ENCODE measurements around the gene CASTOR1. TPM values are rescaled to one million over a fixed set of nuclear protein-coding genes. Genes with fewer than 3 reads are reported as not detected.

The CASTOR1 gene
- 6.5 and 11.2 TPM in 2 replicates for total RNA-seq

DNA sequence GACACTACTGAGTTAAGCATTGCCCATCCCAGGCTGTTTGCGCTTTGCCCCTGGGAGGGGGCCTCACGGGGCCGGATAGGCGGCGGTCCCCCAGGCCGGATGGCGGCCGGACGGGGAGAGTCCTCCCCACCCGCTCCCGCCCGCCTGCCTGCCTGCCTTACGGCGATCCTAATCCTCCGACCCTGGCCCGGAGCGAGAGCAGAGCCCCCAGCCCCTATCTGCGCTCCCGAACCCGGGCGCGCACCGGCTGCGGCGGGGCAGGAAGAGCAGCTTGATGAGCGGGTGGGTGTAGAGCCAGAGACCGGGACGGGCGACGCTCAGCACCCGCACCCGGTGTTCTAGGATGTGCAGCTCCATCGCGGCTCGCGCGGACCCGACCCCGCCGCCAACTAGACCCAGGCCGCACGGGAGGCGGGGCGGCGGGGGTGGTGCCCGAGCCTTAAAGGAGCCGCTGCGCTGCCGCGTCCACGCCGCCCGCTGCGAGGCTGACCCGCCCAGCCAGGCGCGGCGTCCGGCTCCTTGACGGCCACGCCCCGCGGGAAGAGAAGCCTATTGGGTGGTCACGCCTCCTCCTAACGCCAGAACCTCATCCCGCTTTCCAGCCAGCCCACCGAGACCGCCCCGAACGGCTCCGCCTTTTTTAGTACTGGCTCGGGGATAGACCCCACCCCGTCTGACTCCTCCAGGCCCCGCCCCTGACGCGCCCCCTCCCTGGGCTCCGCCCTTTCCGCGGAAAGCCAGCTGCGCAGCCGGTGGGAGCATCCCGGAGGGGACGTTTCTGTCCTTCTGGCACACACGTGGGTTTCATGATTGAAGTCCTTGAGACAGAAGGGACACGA lies at the start of gene CASTOR1:
TSS of gene CASTOR1 (minus strand) at position 365 of the 839 bp plus-strand sequence. CDS start at position 357, 8 bp downstream.

DNA sequence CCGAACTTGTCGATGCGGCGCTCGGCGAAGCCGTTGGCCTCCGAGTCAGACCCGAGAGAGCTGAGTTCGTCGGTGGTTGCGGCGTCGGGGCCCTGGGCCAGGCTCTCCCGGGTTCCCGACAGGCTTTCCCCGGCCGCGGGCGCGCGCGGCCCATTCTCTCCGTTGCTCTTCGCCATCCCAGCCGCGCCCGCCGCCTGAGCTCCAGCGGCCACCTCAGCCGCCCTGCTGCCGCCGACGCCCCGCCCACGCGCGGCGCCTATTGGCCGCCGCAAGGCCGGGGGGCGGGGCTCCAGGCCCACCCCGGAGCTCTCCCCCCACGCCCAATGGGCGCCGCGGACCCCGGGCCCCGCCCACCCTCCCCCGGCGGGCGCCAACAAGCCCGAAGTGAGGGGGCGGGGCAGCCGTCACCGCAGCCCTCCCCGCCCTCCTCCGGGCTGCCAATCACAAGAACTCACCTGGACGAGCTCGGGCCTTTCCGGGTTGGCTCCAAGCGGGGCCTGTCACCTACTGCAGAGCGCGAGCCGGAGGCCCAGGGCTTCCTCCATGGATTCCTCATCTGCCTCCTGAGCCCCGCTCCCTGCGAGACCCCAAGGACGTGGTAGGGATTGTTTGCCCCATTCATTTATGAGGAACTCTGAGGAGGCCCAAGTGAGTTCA lies 37.5 kb upstream of the CASTOR1 start, which contains the start of gene TBC1D10A:
TSS of gene TBC1D10A (minus strand) at position 236 of the 657 bp plus-strand sequence. CDS start at position 176, 60 bp downstream.

GRCh38 chr22:30266445-30267381 lies 22.6 kb downstream of the CASTOR1 start, which contains the start of gene OSM:
OSM (minus strand) TSS chr22:30266851; CDS start chr22:30266799, 52 bp downstream.

DNA sequence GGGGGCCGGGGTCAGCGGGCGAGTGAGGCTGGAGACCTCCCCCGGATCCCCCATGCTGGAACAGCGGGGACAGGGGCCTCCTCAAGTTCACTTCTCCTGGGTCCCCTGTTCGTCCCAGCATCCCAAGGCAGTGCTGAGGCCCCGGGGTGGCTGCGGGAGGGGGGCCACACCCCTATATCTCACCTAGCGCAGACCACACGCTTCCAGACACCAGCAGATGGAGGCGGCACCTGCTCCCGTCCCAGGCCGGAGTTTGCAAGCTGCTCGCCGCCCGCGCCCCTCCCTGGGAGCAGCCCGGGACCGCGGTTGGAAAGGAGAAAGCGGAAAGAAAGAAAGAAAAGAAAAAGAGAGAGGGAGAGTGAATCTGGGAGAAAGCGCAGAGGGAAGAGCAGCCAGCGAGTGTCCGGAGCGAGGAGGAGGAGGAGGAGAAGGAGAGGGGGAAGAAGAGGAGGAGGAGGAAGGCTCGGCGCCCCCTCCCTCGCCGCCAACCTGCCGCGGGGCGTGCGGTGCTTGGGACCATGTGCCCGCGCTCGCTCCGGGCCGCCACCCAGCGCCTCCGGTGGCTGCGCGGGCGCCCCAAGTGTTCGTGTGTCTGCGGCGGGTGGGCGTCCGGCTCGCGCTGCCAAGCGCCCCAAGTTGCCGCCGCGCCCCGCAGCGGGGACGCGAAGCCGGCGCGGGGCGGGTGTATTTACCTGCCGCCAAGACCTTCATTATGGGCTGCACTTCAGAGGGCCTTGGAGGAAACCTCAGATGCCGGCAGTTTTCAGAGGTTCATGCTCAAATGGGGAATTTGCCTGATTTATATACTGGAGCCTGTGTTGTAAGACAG lies 43.1 kb downstream of the CASTOR1 start, which contains the start of gene LIF:
TSS of gene LIF (minus strand) at position 775 of the 829 bp plus-strand sequence. CDS start at position 711, 64 bp downstream.

Other genes starting within 250 kb of the CASTOR1 start
- gene HORMAD2, start 209.0 kb downstream of the CASTOR1 start, total RNA-seq, result not detected in 2 replicates
- 2.6 and 3.0 TPM in 2 replicates for gene LIF, start 42.7 kb downstream of the CASTOR1 start, total RNA-seq
- not detected in 2 replicates for gene OSM, start 22.7 kb downstream of the CASTOR1 start, total RNA-seq
- 31.5 and 36.8 TPM in 2 replicates for gene TBC1D10A, start 37.4 kb upstream of the CASTOR1 start, total RNA-seq
- gene SF3A1, start 67.4 kb upstream of the CASTOR1 start, total RNA-seq, result 41.7 and 63.0 TPM in 2 replicates
- 2.3 and 4.1 TPM in 2 replicates for gene CCDC157, start 67.5 kb upstream of the CASTOR1 start, total RNA-seq
- gene RNF215, start 97.9 kb upstream of the CASTOR1 start, total RNA-seq, result 18.0 and 22.7 TPM in 2 replicates
- gene SEC14L2, start 107.5 kb upstream of the CASTOR1 start, total RNA-seq, result 15.1 and 16.4 TPM in 2 replicates
- 4.1 and 5.0 TPM in 2 replicates for gene MTFP1, start 136.3 kb upstream of the CASTOR1 start, total RNA-seq
- not detected in 2 replicates for gene SEC14L3, start 182.5 kb upstream of the CASTOR1 start, total RNA-seq
- gene SEC14L4, start 216.2 kb upstream of the CASTOR1 start, total RNA-seq, result 0.12 and 0.16 TPM in 2 replicates